ENCODE measurements around the gene ZP1. TPM values are rescaled to one million over a fixed set of nuclear protein-coding genes. Genes with fewer than 3 reads are reported as not detected.
A peak's percentile ranks its signal among the peaks of the same experiment; 100 is the strongest.

The ZP1 gene
- total and polyA plus RNA-seq, 8 donors = 0.11 TPM; not detected in 7

- no peak for ATAC-seq
- DNase-seq = no peak
- intact Hi-C loops (cut with DNase I) = no loop called here
- peaks cover 0 to 28% of the 10 kb centered on the region in 2 donors for H3K36me3 ChIP-seq
- H3K4me3 ChIP-seq = no peak overlapping the region
- no peak for TF ChIP-seq CTCF (IDR thresholded peaks at IDR 0.05)
- no peaks in the 10 kb centered on the region for H3K27me3 ChIP-seq
- H3K4me1 ChIP-seq = peaks cover 15 to 58% of the 10 kb centered on the region in 2 donors
- H3K27ac ChIP-seq = no peak overlapping the region
- H3K9me3 ChIP-seq = no peaks in the 10 kb centered on the region
These were observed 49.9 kb downstream of the ZP1 start for GRCh38 chr11:60917267-60917666.

DNA sequence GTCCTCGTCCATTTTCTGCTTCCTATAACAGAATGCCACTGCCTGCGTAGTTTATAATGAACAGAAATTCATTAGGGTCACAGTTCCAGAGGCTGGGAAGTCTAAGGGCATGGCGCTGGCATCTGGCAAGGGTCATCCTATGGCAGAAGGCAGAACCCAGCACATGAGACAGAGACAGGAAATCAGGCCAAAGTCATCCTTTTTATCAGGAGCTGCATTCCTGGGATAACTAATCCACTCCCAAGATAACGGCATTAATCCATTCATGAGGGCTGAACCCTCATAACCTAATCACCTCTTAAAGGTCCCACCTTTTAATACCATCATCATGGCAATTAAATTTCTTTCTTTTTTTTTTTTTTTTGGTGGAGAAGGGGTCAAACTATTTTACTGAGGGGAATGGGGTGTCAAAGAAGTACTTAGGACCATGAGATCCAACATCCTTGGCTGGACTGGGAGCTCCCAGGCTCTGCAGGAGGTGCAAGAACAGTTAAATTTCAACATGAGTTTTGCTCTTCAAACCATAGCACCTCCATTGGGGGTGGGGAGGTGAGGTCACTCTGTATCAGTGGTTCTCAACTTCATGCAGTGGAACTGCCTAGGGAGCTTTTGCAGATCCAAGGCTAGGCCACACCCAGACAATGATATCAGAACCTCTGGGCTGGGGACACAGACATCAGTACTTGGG is 51.1 kb downstream of the ZP1 start:
- Histone ChIP-seq H3K9me3 (no peaks in the 10 kb centered on the region), H3K4me1 (peaks cover 10 to 49% of the 10 kb centered on the region in 2 donors), H3K36me3 (peaks cover 0 to 40% of the 10 kb centered on the region in 2 donors), H3K4me3 (no peak overlapping the region), H3K27ac (no peak overlapping the region), H3K27me3 (peaks cover 0 to 4% of the 10 kb centered on the region in 2 donors)
- ATAC-seq (no peak), DNase-seq (no peak)
- TF ChIP-seq CTCF (IDR thresholded peaks at IDR 0.05) = no peak
- intact Hi-C loops (cut with DNase I) = no loop called here

DNA sequence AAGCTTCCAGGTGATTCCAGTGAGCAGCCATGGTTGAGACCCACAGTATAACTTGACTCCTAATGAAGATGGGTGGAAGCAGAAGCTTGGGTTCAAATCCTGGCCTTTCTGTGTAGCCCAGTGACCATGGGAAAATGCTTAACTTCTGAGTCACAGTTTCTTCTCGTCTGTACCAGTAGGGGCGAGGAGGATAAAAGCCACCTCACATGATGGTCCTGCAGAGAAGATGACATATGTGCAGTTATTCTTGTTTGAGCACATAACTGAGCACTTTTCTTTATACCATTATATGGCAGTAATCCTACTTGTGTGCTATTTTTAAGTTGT is 51.6 kb downstream of the ZP1 start:
- DNase-seq = no peak
- peaks cover 0 to 9% of the 10 kb centered on the region in 2 donors for H3K27me3 ChIP-seq
- no peak for ATAC-seq
- H3K27ac ChIP-seq = no peak overlapping the region
- no peak for TF ChIP-seq CTCF (IDR thresholded peaks at IDR 0.05)
- intact Hi-C loops (cut with DNase I) = no loop called here
- no peaks in the 10 kb centered on the region for H3K9me3 ChIP-seq
- H3K4me1 ChIP-seq = peaks cover 12 to 50% of the 10 kb centered on the region in 2 donors
- peaks cover 0 to 41% of the 10 kb centered on the region in 2 donors for H3K36me3 ChIP-seq
- H3K4me3 ChIP-seq = no peak overlapping the region

- ATAC-seq = no peak
- intact Hi-C loops (cut with DNase I) = no loop called here
- Histone ChIP-seq H3K4me1 (peaks cover 15 to 54% of the 10 kb centered on the region in 2 donors), H3K27ac (no peak overlapping the region), H3K4me3 (no peak overlapping the region), H3K9me3 (no peaks in the 10 kb centered on the region), H3K27me3 (peaks cover under 1 to 13% of the 10 kb centered on the region in 2 donors), H3K36me3 (peaks cover 0 to 41% of the 10 kb centered on the region in 2 donors)
- no peak for TF ChIP-seq CTCF (IDR thresholded peaks at IDR 0.05)
- peak in 1 of 4 donors; percentile 29 for DNase-seq
These were observed 52.0 kb downstream of the ZP1 start for GRCh38 chr11:60919320-60919719.

GRCh38 chr11:60919956-60920355 is 52.6 kb downstream of the ZP1 start:
- intact Hi-C loops (cut with DNase I) = no loop called here
- no peak for DNase-seq
- peaks cover 15 to 60% of the 10 kb centered on the region in 2 donors for H3K4me1 ChIP-seq

More at GRCh38 chr11:60919956-60920355, 52.6 kb downstream of the ZP1 start:
- Histone ChIP-seq H3K4me3 (no peak overlapping the region), H3K27me3 (peaks cover 7 to 20% of the 10 kb centered on the region in 2 donors), H3K27ac (no peak overlapping the region), H3K36me3 (peaks cover 0 to 41% of the 10 kb centered on the region in 2 donors), H3K9me3 (no peaks in the 10 kb centered on the region)
- ATAC-seq = no peak
- no peak for TF ChIP-seq CTCF (IDR thresholded peaks at IDR 0.05)

Data from left lung (tissue), 10 donors.